GM18511 (cell line): ENCODE data around the gene P2RY8.
"Not testable (repeated sequence)": the region's sequence is repeated elsewhere in the genome, so short reads cannot be mapped to it uniquely, and the experiment has no call there.

Source experiments
- ATAC-seq: cut with Tn5 transposase; IDR thresholded peaks from one replicate; pipeline ENCODE4 v1.9.1; 2021; ENCODE audit warnings: mild to moderate bottlenecking, moderate library complexity; ENCODE audit not compliant: unreplicated experiment

Gene P2RY8

GRCh38 chrX:1447969-1448572 is 88.9 kb downstream of the P2RY8 start:
- not testable (repeated sequence) for ATAC-seq

GRCh38 chrX:1446984-1447968 is 89.7 kb downstream of the P2RY8 start:
- peak; percentile 55 for ATAC-seq

GRCh38 chrX:1444561-1445500 is 92.2 kb downstream of the P2RY8 start:
- no peak for ATAC-seq

- ATAC-seq, result no peak
Measured at GRCh38 chrX:1443496-1444075, 93.4 kb downstream of the P2RY8 start.

DNA sequence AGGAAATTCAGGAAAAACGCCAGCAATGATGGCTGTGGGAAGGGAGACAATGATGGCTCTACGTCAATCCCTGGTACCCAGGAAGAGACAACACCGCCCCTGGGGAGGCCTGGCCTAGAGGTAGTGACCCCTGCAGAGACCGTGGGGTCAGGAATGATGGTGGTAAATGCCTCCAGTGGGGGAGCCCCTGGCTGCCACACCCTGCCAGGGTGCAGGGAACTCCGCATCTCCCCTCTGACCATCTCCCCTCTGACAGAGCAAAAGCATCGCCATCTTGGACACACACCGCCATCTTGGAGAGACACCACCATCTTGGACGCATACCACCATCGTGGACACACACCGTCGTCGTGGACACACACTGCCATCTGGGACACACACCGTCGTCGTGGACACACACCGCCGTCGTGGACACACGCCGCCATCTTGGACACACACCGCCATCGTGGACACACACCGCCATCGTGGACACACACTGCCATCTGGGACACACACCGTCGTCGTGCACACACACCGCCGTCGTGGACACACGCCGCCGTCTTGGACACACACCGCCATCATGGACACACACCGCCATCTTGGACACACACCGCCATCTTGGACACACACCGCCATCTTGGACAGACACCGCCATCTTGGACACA is 94.1 kb downstream of the P2RY8 start:
- ATAC-seq, result no peak

DNA sequence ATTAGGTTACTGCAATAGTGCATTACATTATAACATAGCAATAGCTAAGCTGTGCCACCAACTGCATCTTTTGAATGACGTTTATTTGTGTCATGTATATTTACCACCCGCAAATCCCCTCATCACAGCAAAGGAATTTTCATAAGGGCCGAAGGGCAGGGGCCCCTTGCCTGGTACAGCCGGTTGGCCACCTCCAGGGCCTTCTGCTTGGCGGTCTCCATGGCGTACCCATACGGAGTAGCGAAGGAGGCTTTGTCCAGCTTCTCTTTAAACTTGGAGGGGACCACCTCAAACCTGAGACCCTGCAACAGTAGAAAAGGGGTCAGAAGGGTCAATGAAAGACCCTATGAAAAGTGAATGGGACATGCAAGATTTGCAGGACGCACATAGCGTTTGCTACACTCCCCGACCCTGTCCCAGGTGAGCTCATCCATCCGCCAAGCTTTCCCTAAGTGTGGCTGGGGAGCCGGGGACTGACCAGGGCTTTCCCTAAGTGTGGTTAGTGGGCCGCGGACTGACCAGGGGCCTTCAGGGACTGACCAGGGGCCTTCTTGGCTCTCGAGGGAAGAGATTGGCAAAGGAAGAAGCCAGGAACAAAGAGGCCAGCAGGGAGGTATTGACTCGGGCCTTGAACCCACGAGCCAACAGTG is 94.8 kb downstream of the P2RY8 start:
- no peak for ATAC-seq

DNA sequence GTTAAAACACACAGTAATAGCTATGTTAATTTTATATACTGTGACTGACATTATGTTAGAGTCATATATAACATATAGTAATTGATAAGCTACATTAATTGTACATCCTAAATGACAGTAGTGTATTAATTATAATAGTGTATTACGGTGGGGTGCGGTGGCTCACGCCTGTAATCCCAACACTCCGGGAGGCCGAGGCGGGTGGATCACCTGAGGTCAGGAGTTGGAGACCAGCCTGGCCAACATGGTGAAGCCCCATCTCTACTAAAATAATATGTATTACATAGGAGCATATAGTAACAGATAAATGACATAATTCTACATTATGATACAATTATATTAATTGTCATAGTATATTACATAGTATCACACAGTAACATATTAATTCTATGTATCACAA is 96.5 kb downstream of the P2RY8 start:
- no peak for ATAC-seq

DNA sequence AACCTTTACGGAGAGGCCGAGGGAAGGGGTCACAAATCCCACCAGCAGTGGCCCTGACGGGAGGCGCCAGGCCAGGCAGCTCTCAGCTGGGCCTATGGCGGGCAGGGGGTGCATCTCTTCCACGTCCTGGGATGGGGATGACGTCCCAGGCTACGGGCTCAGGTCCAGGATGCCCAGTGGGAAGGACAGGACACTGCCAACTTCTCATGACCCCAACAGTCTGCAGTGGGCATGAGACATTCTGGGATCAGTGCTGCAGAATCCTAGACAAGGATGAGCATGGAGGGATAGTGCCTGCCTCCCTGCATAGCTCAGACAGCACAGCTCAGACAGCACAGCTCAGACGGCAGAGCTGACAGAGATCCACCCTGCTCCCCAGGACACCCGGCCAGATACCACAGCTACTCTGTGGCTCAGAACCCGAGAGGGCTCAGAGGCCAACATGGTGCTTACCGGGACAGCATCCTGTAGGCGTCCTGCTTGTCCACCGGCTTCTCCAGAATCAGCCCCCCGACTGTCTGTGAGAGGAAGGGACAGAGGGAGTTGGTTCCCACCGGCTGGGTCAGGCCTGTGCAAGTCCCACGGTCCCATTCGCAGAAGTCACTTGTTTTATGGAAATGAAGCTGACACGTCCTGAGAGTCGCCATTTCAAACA is 101.6 kb downstream of the P2RY8 start:
- no peak for ATAC-seq

DNA sequence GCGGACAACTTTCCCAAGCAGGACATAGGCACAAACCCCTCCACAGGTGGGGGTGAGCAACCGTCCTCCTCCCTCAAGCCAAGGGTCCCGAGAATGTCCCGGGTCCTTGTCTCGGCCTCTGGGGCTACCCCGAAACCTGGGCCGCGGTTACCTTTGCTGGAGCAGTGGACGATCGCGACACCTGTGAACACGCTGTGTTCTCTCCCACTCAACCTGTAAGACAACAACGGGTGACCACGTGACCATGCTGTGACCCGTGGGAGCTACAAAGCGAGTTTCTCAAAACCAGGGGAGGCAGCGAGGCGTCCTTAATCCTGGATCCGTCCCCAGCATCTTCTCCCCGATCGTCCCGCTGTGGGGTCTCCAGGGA is 102.1 kb downstream of the P2RY8 start:
- no peak for ATAC-seq

DNA sequence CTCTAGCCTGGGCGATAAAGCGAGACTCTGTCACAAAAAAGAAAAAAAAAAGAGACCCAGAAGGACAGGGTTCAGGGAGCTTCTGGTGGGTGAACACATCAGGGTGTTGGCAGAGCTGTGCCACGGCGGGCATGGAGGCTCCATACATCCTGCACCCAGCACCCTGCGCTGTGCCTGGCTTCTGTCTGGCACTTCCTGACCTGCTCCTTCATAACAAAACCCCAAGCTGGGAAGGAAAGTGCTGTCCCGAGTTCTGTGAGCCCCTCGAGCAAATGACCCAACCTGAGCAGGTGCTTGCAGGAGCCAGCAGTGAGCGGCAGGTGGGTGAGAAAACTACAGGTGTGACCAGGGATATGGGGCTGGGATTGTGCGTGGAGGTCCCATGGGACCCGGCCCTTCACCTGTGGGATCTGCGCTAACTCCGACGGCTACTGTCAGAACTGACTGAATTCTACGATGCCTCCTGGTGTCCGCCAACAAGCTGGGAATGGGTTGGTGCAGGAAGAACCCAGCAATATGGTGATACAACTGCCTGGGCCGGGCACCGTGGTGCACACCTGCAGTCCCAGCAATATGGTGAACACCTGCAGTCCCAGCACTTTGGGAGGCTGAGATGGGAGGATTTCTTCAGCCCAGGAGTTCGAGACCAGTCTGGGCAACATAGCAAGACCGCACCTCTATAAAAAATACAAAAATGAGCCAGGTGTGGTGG is 103.2 kb downstream of the P2RY8 start:
- no peak for ATAC-seq

DNA sequence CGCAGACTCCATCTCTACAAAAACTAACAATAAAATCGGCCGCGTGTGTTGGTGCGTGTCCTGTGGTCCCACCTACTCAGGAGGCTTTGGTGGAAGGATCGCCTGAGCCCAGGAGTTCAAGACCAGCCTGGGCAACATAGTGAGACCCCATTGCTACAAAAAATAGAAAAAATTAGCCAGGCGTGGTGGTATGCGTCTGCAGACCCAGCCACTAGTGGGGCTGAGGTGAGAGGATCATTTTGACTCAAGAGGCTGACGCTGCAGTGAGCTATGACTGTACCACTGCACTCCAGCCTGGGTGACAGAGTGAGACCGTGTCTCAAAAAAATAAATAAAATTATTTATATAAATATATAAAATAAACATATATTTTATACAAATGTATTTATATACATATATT is 106.5 kb downstream of the P2RY8 start:
- no peak for ATAC-seq

- ATAC-seq, result no peak
Measured at GRCh38 chrX:1427756-1428155, 109.2 kb downstream of the P2RY8 start.

DNA sequence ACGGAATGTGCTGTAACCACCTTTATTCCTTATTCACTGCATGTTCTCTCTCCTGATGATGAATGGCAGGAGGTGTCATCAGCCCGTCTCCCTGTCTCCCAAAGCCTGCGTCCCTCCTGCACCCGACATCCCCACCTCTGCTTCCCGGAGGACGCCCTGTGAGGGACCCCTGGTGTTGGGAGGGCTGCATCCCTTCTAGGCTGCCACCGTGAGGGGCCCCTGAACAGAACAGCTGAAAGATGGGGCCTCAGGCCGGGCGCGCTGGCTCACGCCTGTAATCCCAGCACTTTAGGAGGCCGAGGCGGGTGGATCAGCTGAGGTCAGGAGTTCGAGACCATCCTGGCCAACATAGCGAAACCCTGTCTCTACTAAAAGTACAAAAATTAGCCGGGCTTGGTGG is 110.7 kb downstream of the P2RY8 start:
- not testable (repeated sequence) for ATAC-seq

- no peak for ATAC-seq
Measured at GRCh38 chrX:1425381-1425780, 111.6 kb downstream of the P2RY8 start.

DNA sequence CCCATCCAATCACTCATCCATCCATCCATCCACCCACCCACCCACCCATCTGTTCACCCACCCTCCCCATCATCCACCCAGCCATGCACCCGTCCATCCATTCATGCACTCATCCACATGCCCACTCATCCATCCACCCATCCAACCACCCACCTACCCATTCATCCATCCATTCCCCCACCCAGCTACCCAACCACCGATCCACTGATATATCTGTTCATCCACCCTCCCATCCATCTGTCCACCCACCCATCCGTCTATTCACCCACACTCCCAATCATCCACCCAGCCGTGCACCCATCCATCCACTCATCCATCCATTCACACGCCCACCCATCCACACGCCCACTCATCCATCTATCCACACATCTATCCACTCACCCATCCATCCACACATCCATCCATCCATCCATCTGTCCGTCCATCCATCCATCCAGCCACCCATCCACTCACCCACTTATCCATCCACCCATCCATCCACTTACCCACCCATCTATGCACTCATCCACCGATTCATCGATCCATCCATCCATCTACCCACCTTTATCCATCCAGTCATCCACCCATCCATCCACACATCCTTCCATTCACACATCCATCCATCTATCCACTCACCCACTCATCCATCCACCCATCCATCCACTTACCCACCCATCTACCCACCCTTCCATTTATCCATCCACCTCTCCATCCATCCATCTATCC is 112.7 kb downstream of the P2RY8 start:
- no peak for ATAC-seq

DNA sequence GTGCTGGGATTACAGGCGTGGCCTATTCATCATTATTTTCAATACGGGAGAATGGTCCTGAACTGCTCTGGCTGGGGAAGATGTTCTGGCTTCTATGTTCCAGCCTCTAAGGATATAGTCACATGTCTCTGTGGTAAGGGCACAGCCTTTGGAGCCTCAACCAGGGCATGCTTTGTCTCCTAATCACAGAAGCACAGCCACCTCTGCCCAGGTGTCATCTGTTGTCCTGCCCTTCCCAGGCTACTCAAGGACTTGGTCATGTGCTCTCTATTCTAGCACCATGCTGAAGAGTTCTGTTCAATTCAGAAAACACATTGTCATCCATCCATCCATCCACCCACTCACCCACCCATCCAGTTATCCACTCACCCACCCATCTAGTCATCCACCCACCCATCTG is 113.8 kb downstream of the P2RY8 start:
- no peak for ATAC-seq

DNA sequence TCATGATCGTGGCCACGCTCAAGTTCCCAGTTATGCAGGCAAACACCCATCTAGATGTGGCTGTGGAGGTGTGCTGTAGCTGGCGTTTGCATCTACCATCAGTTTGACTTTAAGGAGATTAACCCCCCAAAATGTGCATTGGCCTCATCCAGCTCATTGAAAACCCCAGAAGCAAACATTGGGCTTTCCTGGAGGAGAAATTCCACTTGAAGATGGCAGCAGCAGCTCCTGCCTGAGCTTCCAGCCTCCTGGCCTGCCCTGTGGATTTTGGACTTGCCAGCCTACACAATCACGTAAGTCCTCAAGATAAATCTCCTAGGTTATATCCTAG is 114.9 kb downstream of the P2RY8 start:
- no peak for ATAC-seq

- ATAC-seq, result no peak
Measured at GRCh38 chrX:1421433-1422134, 115.4 kb downstream of the P2RY8 start.
